Effector memory CD4-positive, alpha-beta T cell (primary cell): ENCODE results near the gene CES2.
"Not testable (repeated sequence)": the region's sequence is repeated elsewhere in the genome, so short reads cannot be mapped to it uniquely, and the experiment has no call there.

ENCODE experiments used
- DNase-seq, 3 donors: peaks; one replicate each; pipeline ENCODE4 v3.0.0-alpha.2; 2020
- H3K27ac ChIP-seq: 2 replicates; pipeline ENCODE4 v1.7.0; 2013; ENCODE audit warnings: mild to moderate bottlenecking, low read length, moderate library complexity; ENCODE audit not compliant: insufficient read depth, poor library complexity, severe bottlenecking
- H3K27me3 ChIP-seq: replicated peaks from 2 replicates; pipeline ENCODE4 v1.7.0; 2013; ENCODE audit warnings: mild to moderate bottlenecking, low read length; ENCODE audit not compliant: insufficient read depth, control insufficient read depth, poor library complexity, severe bottlenecking
- H3K36me3 ChIP-seq: 2 replicates; pipeline ENCODE4 v1.7.0; 2013; ENCODE audit warnings: mild to moderate bottlenecking, low read length, moderate library complexity; ENCODE audit not compliant: control insufficient read depth, insufficient read depth
- H3K4me1 ChIP-seq: 2 replicates; pipeline ENCODE4 v1.7.0; 2013; ENCODE audit warnings: low read length, mild to moderate bottlenecking; ENCODE audit not compliant: control insufficient read depth, insufficient read depth, poor library complexity, severe bottlenecking
- H3K4me3 ChIP-seq: 2 replicates; pipeline ENCODE4 v1.7.0; 2013; ENCODE audit warnings: low read length, low read depth, mild to moderate bottlenecking; ENCODE audit not compliant: insufficient read depth, poor library complexity, severe bottlenecking
- H3K9me3 ChIP-seq: 2 replicates; pipeline ENCODE4 v1.7.0; 2013; ENCODE audit warnings: mild to moderate bottlenecking, low read length, moderate library complexity; ENCODE audit not compliant: control insufficient read depth

The CES2 gene

DNA sequence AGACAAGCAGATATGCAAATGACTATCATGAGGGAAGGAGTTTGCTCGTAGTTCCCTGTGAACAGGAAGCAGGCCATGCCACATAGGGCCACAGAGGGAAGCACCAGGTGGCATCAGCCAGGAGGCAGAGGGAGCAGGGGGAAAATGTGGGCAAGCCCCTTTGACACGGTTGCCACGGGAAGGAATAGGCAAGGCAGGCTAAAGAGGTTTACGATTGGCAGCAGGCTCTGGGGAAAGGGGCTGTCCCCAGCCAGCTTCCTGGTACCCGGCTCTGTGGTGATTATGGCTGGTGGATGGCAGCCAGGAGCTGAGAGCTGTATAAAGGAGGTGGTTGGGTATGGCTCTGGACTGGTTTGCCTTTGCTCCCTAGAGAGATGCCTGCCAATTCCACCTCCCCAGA, 26.6 kb downstream of the CES2 start:
- Histone ChIP-seq H3K9me3 (no peaks in the 10 kb centered on the region), H3K4me1 (no peaks in the 10 kb centered on the region), H3K27ac (no peak overlapping the region), H3K4me3 (no peak overlapping the region), H3K36me3 (no peaks in the 10 kb centered on the region), H3K27me3 (no peaks in the 10 kb centered on the region)
- no peak for DNase-seq

DNA sequence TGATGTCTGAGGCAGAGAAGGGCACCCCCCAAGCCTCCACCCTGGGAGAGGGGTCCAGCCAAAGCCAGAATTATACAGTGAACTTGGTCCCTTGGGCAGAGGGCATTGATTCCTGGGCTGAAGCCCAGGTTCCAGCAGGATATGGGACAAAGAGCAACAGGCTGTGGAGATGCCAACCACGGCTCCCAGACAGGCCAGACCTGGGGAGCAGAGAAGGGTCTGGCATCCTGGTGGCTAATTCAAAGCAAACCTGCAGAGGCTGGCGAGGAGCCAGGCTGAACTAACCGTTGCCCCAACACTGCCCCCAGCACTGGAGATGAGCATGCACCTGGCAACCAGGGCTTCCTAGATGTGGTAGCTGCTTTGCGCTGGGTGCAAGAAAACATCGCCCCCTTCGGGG, 28.7 kb downstream of the CES2 start:
- no peak for DNase-seq
- Histone ChIP-seq H3K4me1 (no peaks in the 10 kb centered on the region), H3K27ac (no peak overlapping the region), H3K36me3 (no peaks in the 10 kb centered on the region), H3K9me3 (no peaks in the 10 kb centered on the region), H3K4me3 (no peak overlapping the region), H3K27me3 (no peaks in the 10 kb centered on the region)

DNA sequence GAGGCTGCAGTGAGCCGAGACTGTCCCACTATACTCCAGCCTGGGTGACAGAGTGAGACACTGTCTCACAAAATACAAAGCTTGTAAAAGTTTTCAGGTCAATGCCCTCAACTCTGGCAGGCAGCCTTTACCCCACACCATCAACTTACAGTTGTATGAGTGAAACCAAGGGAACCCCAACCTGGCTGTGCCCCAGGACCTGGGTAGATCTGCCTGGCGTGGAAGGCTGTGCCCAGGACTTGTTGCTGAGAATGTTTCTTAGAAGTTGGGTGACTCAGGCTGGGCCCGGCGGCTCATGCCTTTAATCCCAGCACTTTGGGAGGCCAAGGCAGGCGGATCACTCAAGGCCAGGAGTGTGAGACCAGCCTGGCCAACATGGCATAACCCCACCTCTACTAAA, 33.5 kb downstream of the CES2 start:
- Histone ChIP-seq H3K4me3 (no peak overlapping the region), H3K4me1 (no peaks in the 10 kb centered on the region), H3K27ac (no peak overlapping the region), H3K36me3 (no peaks in the 10 kb centered on the region), H3K27me3 (no peaks in the 10 kb centered on the region), H3K9me3 (no peaks in the 10 kb centered on the region)
- DNase-seq: no peak

DNA sequence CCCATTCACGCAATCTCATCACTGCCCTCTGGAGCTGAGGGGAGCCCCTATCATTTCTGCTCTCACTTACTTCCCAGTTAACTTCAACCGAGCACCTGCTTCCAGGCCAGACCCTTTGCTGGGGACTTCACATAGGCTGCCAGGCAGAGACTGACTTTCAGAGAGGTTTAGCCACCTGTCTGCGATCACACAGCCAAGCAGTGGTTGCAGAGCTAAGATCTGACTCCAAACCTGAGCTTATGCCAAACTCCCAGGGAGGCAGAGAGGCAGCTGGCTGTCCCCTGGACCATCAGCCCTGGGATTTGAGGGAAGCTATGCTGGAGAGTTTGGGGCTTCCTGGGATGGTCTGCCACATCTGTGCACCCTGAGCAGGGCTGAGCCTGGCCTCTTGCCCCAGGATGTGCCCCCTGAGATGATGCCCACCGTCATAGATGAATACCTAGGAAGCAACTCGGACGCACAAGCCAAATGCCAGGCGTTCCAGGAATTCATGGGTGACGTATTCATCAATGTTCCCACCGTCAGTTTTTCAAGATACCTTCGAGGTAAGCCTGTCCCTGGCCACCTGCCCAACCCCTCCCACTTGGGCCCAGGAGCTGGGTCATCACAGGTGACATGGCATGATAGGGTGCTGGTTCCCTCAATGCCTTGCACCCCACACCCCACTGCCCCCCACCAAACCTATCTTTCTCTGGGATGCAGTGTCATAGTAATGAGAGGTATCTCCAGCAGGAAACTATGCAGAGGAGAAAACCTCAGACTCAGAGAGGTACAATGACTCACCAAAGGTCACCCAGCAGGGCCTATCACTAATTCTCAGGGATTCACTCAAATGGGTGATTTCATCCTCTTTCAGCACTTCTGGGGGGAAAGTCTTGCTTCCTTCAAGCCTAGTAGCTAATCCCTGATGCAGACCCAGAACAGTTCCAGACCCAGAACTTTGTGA, 35.7 kb downstream of the CES2 start:
- H3K27ac ChIP-seq: no peak overlapping the region
- no peaks in the 10 kb centered on the region for H3K9me3 ChIP-seq
- H3K36me3 ChIP-seq: no peaks in the 10 kb centered on the region
- H3K4me1 ChIP-seq: no peaks in the 10 kb centered on the region
- no peak for DNase-seq
- no peaks in the 10 kb centered on the region for H3K27me3 ChIP-seq
- H3K4me3 ChIP-seq: no peak overlapping the region

DNA sequence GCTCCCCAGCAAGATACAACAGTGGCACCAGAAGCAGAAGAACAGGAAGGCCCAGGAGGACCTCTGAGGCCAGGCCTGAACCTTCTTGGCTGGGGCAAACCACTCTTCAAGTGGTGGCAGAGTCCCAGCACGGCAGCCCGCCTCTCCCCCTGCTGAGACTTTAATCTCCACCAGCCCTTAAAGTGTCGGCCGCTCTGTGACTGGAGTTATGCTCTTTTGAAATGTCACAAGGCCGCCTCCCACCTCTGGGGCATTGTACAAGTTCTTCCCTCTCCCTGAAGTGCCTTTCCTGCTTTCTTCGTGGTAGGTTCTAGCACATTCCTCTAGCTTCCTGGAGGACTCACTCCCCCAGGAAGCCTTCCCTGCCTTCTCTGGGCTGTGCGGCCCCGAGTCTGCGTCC, 37.7 kb downstream of the CES2 start:
- Histone ChIP-seq H3K9me3 (no peaks in the 10 kb centered on the region), H3K4me1 (no peaks in the 10 kb centered on the region), H3K27me3 (no peaks in the 10 kb centered on the region), H3K36me3 (no peaks in the 10 kb centered on the region), H3K27ac (no peak overlapping the region), H3K4me3 (no peak overlapping the region)
- no peak for DNase-seq

DNA sequence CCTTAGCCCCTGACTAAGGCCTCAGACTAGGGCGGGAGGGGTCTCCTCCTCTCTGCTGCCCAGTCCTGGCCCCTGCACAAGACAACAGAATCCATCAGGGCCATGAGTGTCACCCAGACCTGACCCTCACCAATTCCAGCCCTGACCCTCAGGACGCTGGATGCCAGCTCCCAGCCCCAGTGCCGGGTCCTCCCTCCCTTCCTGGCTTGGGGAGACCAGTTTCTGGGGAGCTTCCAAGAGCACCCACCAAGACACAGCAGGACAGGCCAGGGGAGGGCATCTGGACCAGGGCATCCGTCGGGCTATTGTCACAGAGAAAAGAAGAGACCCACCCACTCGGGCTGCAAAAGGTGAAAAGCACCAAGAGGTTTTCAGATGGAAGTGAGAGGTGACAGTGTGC, 38.4 kb downstream of the CES2 start:
- no peak overlapping the region for H3K27ac ChIP-seq
- no peaks in the 10 kb centered on the region for H3K4me1 ChIP-seq
- no peak overlapping the region for H3K4me3 ChIP-seq
- H3K36me3 ChIP-seq: no peaks in the 10 kb centered on the region
- H3K9me3 ChIP-seq: no peaks in the 10 kb centered on the region
- no peak for DNase-seq
- no peaks in the 10 kb centered on the region for H3K27me3 ChIP-seq

DNA sequence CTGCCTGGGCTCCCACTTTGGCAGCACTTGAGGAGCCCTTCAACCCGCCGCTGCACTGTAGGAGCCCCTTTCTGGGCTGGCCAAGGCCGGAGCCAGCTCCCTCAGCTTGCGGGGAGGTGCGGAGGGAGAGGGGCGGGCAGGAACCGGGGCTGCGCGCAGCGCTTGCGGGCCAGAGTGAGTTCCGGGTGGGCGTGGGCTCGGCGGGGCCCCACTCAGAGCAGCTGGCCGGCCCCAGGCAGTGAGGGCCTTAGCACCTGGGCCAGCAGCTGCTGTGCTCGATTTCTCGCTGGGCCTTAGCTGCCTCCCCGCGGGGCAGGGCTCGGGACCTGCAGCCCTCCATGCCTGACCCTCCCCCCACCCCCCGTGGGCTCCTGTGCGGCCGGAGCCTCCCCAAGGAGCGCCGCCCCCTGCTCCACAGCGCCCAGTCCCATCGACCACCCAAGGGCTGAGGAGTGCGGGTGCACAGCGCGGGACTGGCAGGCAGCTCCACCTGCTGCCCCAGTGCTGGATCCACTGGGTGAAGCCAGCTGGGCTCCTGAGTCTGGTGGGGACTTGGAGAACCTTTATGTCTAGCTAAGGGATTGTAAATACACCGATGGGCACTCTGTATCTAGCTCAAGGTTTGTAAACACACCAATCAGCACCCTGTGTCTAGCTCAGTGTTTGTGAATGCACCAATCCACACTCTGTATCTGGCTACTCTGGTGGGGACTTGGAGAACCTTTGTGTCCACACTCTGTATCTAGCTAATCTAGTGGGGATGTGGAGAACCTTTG, 39.0 kb downstream of the CES2 start:
- not testable (repeated sequence) for H3K9me3 ChIP-seq, H3K4me1 ChIP-seq, DNase-seq, H3K4me3 ChIP-seq, H3K27ac ChIP-seq, H3K36me3 ChIP-seq, H3K27me3 ChIP-seq

DNA sequence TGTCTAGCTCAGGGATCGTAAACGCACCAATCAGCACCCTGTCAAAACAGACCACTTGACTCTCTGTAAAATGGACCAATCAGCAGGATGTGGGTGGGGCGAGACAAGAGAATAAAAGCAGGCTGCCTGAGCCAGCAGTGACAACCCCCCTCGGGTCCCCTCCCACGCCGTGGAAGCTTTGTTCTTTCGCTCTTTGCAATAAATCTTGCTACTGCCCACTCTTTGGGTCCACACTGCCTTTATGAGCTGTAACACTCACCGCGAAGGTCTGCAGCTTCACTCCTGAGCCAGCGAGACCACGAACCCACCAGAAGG, 39.6 kb downstream of the CES2 start:
- peak; percentile 12 to 29 (median 22) for DNase-seq
- H3K36me3 ChIP-seq, H3K4me1 ChIP-seq, H3K27ac ChIP-seq, H3K9me3 ChIP-seq, H3K4me3 ChIP-seq, H3K27me3 ChIP-seq: not testable (repeated sequence)

DNA sequence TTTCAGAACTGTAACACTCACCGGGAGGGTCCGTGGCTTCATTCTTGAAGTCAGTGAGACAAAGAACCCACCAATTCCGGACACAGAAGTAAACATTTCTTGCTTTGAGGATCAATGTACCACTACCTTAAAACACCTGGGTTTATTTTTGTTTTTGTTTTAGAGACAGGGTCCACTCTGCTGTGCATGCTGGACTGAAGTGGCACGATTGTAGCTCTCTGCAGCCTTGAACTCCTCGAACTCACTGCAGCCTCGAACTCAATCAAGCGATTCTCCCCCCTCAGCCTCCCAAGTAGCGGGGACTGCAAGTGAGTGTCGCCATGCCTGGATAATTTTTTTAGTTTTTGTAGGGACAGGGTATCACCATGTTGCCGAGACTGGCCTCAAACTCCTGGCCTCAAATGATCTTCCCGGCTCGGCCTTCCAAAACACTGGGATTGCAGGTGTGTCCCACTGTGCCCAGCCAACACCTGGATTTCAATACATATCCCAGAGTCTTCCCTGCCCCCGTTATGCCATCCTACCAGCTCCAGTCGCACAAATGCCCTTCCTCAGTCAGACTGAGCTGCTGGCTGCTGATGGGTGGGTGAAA, 40.1 kb downstream of the CES2 start:
- no peaks in the 10 kb centered on the region for H3K36me3 ChIP-seq
- H3K4me1 ChIP-seq: no peaks in the 10 kb centered on the region
- no peaks in the 10 kb centered on the region for H3K27me3 ChIP-seq
- no peak overlapping the region for H3K4me3 ChIP-seq
- no peaks in the 10 kb centered on the region for H3K9me3 ChIP-seq
- no peak for DNase-seq
- H3K27ac ChIP-seq: no peak overlapping the region

DNA sequence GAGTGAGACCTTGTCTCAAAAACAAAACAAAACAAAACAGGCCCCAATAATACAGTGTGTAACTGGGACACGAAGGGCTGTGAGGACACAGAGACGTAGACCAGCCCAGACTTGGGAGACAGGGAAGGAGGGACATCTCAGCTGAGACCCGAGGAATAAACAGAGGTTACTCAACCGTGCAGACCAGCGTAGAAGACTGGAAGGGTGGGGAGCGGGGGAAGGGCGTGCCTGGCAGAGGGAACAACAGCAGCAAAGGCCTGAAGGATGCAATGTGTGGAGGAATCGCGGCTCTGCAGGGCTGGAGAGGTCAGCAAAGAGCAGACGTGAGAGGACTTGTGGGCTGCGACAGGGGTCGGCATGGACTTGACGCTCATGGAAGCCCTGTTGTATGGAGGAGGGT, 41.4 kb downstream of the CES2 start:
- H3K4me3 ChIP-seq: no peak overlapping the region
- no peak overlapping the region for H3K27ac ChIP-seq
- DNase-seq: no peak
- H3K36me3 ChIP-seq: no peaks in the 10 kb centered on the region
- H3K4me1 ChIP-seq: no peaks in the 10 kb centered on the region
- H3K9me3 ChIP-seq: no peaks in the 10 kb centered on the region
- no peaks in the 10 kb centered on the region for H3K27me3 ChIP-seq
